Glutamatergic neuron (in vitro differentiated cells): ENCODE data around the gene ZNF625. TPM values are rescaled to one million over a fixed set of nuclear protein-coding genes. Genes with fewer than 3 reads are reported as not detected.

Source experiments
- DNase-seq: peaks from one replicate; pipeline ENCODE4 v3.0.0; 2022
- H3K27ac Mint-ChIP-seq: one replicate; pipeline ENCODE4 v1.8.0; 2020; ENCODE audit warnings: mild to moderate bottlenecking, mixed read lengths, inconsistent platforms; ENCODE audit not compliant: unreplicated experiment
- H3K27me3 Mint-ChIP-seq: one replicate; pipeline ENCODE4 v1.8.0; 2020; ENCODE audit warnings: mild to moderate bottlenecking, moderate library complexity, mixed read lengths, inconsistent platforms; ENCODE audit not compliant: unreplicated experiment
- H3K36me3 Mint-ChIP-seq: one replicate; pipeline ENCODE4 v1.8.0; 2020; ENCODE audit warnings: mild to moderate bottlenecking, mixed read lengths, inconsistent platforms; ENCODE audit not compliant: unreplicated experiment
- H3K4me1 Mint-ChIP-seq: one replicate; pipeline ENCODE4 v1.8.0; 2020; ENCODE audit warnings: mild to moderate bottlenecking, low read depth, mixed read lengths, inconsistent platforms; ENCODE audit not compliant: unreplicated experiment
- H3K4me3 Mint-ChIP-seq: one replicate; pipeline ENCODE4 v1.8.0; 2020; ENCODE audit warnings: mild to moderate bottlenecking, mixed read lengths, inconsistent platforms; ENCODE audit not compliant: unreplicated experiment
- H3K9me3 Mint-ChIP-seq: one replicate; pipeline ENCODE4 v1.8.0; 2020; ENCODE audit warnings: mild to moderate bottlenecking, moderate library complexity, mixed read lengths, inconsistent platforms; ENCODE audit not compliant: unreplicated experiment
- total RNA-seq: library from RNA; stranded (reverse); fragmentation: NEBNext Ultra II Directional; extraction: Animal tissue kit (Norgen Biotek cat#: 25700); gene quantifications from one replicate; pipeline ENCODE4 v1.2.1, GENCODE V29; 2021; ENCODE audit not compliant: unreplicated experiment
- TF ChIP-seq, protein P1 (sequence below): fragments of 200-600 bp; sonication (generic); IDR thresholded peaks from one replicate; pipeline ENCODE4 v1.5.0; 2021; ENCODE audit not compliant: partially characterized antibody, unreplicated experiment

Gene ZNF625
- total RNA-seq, 1 donor from 2014 or later = 25.1 TPM

DNA sequence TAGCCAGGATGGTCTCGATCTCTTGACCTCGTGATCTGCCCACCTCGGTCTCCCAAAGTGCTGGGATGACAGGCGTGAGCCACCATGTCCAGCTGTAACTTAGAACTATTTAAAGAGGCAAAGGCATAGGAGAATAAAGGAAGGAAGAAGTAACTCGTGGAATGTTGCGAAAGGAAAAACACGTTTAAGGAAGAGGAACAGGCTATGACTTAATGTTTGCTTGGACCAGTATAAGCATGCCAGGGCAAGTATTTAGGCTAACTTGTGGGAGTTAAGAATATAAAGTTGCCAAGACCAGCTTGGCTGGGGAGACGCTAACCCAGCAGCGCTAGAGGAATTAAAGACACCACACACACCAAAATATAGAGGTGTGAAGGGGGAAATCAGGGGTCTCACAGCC is 58.5 kb downstream of the ZNF625 start:
- no peak for DNase-seq
- TF ChIP-seq, protein P1, sequence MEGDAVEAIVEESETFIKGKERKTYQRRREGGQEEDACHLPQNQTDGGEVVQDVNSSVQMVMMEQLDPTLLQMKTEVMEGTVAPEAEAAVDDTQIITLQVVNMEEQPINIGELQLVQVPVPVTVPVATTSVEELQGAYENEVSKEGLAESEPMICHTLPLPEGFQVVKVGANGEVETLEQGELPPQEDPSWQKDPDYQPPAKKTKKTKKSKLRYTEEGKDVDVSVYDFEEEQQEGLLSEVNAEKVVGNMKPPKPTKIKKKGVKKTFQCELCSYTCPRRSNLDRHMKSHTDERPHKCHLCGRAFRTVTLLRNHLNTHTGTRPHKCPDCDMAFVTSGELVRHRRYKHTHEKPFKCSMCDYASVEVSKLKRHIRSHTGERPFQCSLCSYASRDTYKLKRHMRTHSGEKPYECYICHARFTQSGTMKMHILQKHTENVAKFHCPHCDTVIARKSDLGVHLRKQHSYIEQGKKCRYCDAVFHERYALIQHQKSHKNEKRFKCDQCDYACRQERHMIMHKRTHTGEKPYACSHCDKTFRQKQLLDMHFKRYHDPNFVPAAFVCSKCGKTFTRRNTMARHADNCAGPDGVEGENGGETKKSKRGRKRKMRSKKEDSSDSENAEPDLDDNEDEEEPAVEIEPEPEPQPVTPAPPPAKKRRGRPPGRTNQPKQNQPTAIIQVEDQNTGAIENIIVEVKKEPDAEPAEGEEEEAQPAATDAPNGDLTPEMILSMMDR = no peak
- Mint-ChIP-seq H3K27me3 (no peaks in the 10 kb centered on the region), H3K9me3 (peaks cover 5% of the 10 kb centered on the region), H3K4me1 (peaks cover 2% of the 10 kb centered on the region), H3K36me3 (peaks cover 17% of the 10 kb centered on the region), H3K27ac (no peak overlapping the region), H3K4me3 (no peak overlapping the region)

- Mint-ChIP-seq H3K36me3 (peaks cover 17% of the 10 kb centered on the region), H3K4me1 (peaks cover 2% of the 10 kb centered on the region), H3K27me3 (no peaks in the 10 kb centered on the region), H3K27ac (no peak overlapping the region), H3K4me3 (no peak overlapping the region), H3K9me3 (peaks cover 5% of the 10 kb centered on the region)
- TF ChIP-seq, protein P1 = no peak
- no peak for DNase-seq
Measured at GRCh38 chr19:12095111-12095790, 61.3 kb downstream of the ZNF625 start.

Other genes with a start within 250 kb of the ZNF625 start
- gene ZNF700, start 231.6 kb downstream of the ZNF625 start, total RNA-seq = 17.8 TPM
- gene ZNF763, start 191.7 kb downstream of the ZNF625 start, total RNA-seq = 10.3 TPM
- 4.5 TPM for gene ZNF433, start 121.1 kb downstream of the ZNF625 start, total RNA-seq
- 1.6 TPM for gene ZNF878, start 103.8 kb downstream of the ZNF625 start, total RNA-seq
- gene ZNF844, start 92.0 kb downstream of the ZNF625 start, total RNA-seq = 22.2 TPM
- gene ZNF20, start 16.4 kb downstream of the ZNF625 start, total RNA-seq = 8.1 TPM
- 15.5 TPM for gene ZNF136, start 6.4 kb upstream of the ZNF625 start, total RNA-seq
- gene ZNF44, start 138.1 kb upstream of the ZNF625 start, total RNA-seq = 15.2 TPM
- gene ZNF563, start 176.9 kb upstream of the ZNF625 start, total RNA-seq = 3.8 TPM
- 1.2 TPM for gene ZNF442, start 208.9 kb upstream of the ZNF625 start, total RNA-seq
- gene ZNF799, start 244.5 kb upstream of the ZNF625 start, total RNA-seq = 2.6 TPM